GM19463 (cell line): ENCODE data around the gene CYGB.
"Not testable (repeated sequence)": the region's sequence is repeated elsewhere in the genome, so short reads cannot be mapped to it uniquely, and the experiment has no call there.

Source experiments
- ATAC-seq: cut with Tn5 transposase; IDR thresholded peaks from one replicate; pipeline ENCODE4 v1.9.1; 2021; ENCODE audit warnings: mild to moderate bottlenecking, moderate library complexity; ENCODE audit not compliant: unreplicated experiment

CYGB gene

DNA sequence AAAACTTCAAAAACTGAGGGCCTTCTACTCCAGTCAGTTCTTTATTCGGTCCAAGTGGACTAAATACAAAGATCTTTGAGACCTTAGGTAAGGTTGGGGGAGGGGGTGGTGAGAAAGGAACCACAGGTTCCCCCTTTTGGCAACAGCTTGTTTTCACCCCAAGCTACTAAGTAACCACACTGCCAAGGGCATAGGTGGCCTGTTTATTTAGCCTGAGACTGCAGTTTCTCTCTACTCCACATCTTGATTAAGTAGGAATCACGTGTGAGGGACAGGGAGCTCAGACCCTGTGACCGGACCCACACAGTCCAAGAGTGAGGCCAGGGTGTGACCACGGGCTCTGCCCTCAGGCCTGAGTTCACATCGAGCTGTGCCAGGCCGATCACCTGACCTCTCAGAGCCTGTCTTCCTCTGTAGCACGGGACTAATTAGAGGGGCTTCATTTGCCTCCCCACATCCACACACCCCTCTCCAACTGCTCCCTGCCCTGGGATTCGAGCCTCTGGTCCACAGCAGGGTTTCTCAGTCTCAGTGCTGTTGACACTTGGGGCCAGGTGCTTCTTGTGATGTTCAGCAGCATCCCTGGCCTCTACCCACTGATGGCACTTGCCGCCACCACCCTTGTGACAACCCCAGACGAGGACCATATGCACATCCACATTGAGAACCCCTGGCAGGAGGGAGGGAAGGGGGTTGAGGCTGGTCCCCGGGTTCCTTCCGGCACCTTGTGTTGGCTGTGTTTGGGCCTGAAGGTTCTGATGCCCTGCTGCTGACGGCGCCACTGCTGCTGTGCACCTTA is 30.3 kb upstream of the CYGB start:
- no peak for ATAC-seq

DNA sequence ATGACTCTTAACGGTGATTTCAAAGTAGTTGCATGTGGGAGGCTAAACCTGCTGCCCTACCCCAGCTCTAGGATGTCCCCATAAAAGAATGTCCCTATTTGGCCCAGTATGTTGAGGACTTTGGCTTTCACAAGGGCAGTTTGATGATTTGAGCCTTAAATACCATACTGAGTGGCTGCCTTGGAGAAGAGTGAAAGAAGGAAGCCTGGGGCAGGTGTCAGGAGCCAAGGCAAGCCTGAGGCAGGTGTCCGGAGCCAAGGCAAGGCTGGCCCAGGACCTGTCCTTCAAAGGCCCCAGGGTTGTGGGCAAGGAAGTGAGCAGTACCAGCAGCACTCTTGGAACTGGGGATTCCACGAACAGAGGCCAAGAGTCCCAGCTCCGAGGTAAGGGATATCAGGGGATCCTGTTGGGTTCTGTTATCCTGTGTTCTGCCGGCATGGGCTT is 29.5 kb upstream of the CYGB start:
- ATAC-seq = no peak

DNA sequence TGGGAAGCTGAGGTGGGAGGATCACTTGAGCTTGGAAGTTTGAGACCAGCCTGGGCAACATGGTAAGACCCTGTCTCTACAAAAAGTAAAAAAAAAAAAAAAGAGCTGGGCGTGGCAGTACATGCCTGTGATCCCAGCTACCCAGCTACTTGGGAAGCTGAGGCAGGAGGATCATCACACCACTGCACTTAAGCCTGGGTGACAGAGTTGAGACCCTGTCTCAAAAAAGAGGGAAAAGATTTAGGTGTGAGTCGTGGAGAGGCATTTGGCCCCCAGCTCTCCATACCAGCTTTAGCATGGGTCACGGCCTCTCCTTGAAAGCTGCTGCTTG is 29.1 kb upstream of the CYGB start:
- ATAC-seq = no peak

DNA sequence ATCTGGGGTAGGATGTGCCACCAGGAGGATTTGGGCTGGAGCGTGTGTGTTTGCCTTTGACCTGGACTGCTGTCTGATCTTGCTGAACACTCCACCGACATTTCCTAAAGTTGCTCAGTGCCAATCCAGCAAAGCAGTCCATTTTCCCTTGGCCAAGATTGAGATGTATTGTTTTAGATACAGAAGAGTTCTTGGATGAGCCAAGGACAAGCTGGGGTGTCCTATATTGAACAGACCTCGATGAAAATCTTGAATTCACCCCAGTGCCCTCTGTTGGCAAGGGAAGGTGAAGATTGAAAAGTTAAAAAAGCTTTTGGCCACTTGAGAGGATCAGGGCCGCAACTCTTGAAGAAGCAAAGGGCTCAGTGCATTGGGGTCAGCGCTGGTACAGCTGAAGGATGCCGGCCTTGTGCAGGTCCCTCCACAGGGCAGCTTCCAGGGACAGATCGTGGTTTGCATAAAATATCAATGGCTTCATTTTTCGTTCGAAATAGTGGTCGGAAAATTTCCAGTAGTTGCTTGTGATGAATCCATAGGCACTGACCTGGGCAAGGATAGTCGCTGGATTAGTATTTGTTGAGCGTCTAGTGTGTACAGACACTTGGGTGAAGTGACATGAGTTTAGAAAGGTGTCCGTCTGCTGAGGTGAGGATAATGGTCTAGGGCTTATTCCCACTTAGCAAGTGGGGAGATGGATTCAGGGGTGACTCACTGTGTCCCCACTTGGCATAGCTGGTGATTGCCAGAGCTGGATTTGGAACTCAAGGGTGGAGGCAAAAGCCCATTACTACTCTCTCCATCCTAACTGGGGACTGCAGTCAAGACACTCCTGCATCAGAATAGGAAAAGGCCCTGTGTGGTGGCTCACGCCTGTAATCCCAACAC is 28.5 kb upstream of the CYGB start:
- no peak for ATAC-seq

DNA sequence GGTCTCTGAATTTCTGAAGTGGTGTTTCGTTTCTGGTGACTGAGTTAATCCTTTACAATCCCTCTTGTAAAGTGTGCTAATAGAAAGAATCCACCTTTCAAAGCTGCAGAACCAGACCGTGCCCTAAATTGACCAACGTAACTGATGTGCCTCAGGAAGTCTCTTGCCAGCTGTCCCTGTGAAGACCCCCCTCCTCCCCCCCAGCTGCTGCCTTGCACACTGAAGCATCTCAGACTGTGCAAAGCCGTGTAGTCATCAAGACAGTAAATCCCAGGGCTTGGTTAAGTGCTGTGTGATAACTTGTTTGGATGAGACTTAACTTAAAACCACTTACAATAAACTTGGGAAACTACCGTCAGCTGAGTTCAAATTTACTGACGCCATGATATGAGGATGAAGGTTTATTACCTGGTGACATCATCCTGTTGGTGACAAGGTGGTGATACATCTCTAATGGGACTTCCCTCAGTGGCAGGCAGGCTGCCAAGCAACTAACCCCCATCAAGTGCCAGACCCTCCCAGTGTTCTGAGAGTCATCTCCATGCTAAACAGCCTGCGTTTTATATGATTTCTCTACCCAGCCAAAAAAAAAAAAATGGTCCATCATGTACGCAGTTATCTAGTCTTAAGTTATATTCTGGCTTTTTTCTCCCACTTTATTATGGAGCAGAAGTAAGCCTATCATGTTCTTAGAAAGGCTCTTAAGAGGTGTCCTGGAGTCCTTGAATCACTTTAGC is 27.6 kb upstream of the CYGB start:
- ATAC-seq = not testable (repeated sequence)

DNA sequence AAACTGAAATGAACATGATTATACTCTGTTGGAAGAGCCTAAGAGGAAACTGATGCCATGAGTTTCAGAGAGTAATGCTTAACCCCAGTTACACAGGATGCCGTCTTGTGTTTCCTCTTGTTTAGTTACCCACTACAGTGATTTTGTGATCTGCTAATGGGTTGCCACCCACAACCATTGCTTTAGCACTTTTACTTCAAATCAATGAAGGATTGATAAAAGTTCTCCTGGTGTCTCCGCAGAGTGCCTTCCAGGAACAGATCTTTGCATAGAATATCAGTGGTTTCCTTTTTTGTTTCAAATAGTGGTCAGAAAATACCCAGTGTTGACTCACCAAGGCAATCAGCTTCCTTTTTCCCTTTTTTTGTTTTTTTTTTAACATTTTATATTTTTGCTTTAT is 25.9 kb upstream of the CYGB start:
- ATAC-seq = not testable (repeated sequence)

DNA sequence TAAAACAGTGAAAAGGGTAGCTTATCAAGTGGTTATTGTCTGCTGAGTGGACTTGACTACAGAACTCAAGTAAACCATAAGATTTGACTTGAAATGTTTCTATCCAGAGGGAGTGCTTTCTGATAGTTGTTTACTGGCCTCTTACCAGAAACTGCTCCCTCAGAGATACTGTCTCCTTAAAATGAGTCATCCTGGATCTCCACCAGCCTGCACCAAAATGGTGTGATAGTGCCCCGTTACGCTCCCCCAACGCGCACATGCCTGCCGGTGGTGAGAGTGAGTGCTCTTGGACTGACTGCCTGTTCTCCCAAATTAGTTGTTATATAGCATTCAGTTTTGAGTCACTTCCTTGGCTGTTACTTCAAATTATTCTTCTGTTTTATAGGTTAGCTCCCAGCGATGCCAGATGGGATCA is 25.2 kb upstream of the CYGB start:
- no peak for ATAC-seq

DNA sequence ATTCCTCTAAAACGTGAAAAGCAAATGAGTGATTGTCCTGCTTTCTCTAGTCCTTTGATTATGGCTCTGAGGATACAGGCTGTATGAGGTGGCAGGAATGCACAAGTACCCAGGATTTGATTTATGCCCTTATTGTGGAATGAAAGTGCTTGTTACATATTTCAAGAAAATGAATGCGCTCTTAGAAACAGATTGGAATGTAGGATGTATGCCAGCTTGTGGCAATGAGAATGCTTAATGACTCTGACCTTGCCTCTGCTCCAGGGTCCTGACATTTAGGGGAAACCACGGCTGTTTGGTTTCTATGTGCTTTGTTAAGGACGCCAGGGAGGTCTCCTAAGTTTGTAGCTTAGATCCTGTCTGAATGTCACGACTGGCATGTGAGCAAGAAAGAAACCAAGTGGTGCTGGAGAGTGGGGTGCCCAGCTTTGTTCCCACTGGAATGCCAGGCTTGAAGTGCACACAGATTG is 24.3 kb upstream of the CYGB start:
- ATAC-seq = no peak

DNA sequence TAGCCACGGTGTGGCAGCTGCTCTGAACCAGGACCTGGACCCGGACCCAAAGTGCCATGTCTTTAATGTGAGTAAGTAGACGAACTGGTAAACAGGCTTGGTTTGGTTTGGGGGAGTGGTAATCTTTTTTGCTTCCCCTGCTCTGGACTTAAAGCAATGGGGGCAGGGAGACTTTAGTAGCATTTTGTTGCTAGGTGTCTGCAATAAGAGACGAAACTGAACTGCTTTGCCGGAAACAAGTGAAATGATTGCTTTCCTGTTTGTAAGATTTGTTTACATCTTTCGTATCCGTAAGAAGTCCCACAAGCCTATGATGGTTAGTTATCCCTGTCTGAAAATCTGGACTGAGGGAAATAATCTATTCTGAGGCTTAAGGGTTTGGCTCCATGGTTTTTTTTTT is 23.8 kb upstream of the CYGB start:
- ATAC-seq = no peak

DNA sequence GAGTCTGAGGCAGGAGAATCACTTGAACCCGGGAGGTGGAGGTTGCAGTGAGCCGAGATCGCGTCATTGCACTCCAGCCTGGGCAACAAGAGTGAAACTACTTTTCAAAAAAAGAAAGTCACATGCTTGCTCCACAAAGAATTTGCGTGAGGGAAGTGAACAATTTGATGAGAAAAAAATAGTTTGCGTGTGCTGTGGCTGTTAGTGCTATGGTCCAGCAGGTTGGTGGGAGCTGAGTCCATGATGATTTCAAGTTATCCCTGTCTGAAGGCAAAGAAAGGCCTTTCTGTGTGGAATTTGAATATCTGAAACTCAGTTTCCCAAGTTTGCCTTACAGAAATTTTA is 23.3 kb upstream of the CYGB start:
- ATAC-seq = no peak

DNA sequence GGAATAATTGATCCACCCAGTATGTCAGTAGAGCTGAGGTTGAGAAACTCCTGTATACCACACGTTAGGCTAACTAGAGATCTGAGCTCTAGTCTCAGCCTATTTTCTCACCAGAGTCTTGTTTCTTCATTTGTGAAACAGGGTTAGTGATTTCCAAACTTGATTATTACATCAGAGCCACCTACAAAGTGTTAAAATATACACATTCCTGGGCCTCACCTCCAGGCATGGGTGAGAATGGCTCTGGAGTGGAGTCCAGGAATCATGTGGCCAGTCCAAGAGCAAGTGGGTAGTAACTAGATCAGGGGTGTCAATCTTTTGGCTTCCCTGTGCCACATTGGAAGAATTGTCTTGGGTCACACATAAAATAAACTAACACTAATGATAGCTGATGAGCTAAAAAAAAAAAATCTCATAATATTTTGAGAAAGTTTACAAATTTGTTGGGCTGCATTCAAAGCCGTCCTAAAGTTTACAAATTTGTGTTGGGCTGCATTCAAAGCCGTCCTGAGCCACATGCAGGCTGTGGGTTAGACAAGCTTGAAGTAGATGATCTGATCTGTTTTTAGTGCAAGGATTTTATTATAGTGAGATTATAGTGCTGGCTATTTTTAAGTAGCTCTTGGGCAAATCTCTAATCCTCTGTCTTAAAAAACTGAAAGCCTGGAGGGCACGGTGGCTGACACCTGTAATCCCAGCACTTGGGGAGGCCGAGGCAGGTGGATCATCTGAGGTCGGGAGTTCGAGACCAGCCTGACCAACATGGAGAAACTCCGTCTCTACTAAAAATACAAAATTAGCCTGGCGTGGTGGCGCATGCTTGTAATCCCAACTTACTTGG is 22.7 kb upstream of the CYGB start:
- ATAC-seq = no peak

DNA sequence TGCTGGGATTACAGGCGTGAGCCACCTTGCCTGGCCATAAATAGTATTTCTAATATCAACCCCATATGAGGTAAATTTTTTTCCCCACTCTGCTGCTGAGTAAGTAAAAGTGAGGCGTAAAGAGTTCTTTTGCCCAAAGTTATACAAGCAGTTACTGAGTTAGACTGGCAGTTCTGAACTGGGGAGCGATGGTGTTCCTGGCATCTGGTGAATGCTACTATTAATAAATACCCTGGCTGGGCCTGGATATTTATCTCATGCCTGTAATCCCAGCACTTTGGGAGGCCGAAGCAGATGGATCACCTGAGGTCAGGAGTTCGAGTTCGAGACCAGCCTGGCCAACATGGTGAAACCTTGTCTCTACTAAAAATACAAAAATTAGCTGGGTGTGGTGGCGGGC is 22.0 kb upstream of the CYGB start:
- not testable (repeated sequence) for ATAC-seq

DNA sequence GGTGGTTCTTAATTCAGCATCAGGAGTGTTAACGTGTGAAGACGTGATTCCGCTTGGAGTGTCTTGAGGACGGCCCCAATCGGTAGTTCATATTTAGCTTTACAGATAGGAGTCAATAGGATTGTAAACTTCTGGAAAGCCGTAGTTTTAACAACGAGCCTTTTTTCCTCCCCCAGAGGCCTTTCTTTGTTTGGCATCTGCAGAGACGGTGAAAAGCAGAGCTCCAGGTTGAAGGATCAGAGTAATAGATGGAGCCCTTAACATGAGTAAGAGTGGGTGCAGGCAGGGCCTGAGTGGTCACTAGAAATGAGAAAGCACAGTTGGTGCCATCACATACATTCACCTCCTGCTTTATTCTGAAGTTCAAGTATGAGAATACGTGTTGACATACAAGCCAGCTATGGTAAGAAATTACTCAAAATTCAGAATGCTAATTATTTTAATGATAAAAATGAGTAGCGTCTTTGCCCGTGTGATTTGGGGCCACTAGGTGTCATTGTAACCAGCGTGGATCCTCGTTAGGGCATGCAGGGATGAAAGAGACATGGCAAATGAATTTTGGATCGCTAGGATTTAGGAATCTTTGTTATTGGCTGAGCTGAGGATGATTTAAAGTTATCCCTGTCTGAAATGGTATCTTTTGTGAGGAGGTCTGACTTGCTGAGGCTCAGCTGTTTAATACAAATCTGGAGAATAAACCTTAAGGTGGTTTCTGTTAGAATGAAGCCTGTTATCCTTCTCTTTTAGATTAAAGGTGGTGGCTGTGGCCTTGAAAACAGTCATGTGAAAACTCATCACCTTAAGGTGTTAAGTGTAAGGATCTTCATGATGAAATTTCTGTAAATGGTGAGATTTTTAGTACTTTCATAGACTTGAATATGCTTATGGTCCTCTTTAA is 20.9 kb upstream of the CYGB start:
- ATAC-seq = no peak

DNA sequence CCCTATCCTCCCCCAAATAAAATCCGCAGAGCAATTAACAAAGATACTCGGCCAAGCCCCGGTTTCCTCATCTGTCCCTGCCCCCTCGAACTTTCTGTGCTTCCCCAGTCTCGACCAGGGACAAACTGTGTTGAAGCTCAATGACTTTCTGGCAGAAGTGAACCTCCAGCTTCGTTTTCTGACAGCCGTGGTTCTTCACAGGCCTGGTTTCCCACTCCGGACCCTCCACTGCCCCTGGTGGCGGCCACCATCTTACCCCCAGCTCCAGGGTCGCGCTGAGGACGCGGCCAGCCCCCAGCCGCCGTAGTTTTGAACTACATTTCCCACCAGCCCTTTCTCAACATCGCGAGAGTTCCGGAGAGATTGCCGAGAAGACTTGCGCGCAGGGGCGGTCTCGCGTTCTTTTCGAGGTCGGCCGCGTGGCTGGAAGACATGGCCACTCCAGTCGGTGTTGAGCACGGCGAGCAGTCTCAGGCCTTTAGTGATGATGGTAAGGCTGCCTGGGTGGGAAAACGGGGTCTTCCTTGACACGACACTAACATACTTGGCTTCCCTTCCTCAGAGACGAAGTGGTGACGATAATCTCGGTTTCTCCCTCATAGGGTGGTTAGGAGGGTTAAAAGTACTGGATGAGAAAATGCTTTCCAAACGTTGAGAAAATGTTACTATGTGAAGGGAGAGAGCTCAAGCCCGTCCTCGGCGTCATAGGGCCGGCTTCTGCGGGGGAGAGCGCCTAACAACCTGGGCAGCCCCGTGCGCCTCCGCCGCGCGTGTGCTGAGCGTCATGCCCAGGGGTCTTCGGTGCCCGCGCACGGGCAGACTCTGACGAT is 20.1 kb upstream of the CYGB start:
- ATAC-seq = peak; percentile 84

DNA sequence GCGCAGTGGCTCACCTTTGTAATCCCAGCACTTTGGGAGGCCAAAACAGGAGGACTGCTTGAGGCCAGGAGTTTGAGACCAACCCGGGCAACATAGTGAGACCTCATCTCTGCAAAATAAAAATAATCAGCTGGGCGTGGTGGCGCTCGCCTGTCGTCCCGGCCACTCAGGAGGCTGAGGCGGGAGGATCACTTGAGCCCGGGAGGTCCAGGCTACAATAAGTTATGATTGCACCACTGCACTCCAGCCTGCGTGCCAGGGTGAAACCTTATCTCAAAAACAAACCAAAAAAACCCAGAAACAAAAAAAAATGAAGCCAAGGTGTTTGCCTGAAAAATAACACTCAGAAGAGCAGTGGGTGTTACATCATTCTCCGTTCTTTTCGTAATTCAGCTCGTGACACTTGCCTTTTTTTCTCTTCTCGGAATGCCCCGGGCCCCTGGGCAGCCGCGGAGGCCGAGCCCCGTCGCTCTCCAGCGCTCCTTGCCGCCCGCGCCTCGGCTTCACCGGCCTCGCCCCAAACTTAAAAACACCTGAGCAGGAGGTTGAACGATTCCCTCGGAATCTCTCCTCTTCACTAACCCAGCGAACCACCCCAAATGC is 19.4 kb upstream of the CYGB start:
- ATAC-seq = peak; percentile 22

DNA sequence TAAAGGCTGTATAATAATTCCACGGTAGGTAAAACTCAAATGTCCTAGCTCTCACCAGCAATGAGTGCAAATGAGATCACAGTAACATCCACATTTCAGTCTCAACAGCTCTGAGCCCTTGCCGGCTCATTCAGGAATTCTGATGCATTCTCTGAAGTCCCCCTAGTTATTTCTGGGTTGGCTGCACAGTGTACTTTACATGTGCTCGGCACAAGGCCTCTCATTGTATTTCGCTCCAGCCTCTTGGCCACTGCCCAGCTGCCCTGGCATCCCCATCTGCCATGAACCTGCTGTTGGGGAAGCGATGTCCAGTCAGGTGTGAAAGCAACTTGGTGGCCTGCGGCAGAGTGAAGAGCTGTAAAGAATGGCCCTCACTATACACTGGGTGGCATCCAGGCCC is 16.6 kb upstream of the CYGB start:
- ATAC-seq = no peak

DNA sequence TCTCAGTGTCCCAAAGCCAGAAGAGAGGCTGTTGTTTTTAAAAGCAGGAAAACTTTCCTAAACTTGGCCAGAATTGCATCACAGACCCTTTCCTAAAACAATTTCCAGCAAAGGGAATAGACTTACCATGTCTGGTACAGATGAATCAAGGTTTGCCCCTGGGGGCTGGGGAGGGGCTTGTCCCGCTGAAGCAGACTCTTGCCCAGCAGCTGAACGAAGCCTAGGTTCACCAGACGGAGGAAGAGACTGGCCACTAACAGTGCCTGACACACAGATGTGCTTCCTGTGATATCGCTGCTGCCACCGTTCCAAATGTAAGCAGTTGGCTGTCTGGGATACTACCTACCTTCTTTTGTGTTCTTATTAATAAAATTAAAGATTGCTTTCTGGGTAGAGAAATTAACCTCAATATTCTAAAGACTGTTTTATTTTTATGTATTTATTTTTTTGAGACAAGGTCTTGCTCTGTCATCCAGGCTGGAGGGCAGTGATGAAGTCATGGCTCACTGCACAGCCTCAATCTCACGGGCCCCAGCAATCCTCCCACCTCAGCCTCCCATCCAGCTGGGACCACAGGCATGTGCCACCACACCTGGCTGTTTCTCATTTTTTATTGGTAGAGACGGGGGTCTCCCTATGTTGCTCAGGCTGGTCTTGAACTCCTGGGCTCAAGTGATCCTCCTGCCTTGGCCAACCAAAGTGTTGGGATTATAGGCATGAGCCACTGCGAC is 15.8 kb upstream of the CYGB start:
- ATAC-seq = no peak

DNA sequence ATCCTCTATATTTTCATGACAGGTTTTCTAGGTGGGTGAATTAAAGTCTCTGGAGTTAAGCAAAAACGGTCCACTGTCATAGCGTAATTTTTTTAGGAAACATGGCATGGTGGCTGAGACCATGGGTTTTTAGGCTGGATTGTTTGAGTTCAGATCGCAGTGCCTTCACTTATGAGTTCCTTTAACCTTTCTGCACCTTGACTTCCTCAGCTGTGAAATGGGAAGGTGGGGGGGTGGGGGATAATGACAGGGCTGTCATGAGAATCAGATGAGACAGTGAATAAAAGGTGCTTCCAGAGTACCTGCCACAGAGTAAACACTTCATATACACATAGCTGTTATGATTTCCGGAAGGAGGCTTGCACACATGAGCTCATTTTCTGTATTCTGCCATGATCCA is 14.2 kb upstream of the CYGB start:
- no peak for ATAC-seq
